Measurements from ENCODE around the gene CCDC27.
"Not testable (repeated sequence)": the region's sequence is repeated elsewhere in the genome, so short reads cannot be mapped to it uniquely, and the experiment has no call there.

Gene CCDC27

DNA sequence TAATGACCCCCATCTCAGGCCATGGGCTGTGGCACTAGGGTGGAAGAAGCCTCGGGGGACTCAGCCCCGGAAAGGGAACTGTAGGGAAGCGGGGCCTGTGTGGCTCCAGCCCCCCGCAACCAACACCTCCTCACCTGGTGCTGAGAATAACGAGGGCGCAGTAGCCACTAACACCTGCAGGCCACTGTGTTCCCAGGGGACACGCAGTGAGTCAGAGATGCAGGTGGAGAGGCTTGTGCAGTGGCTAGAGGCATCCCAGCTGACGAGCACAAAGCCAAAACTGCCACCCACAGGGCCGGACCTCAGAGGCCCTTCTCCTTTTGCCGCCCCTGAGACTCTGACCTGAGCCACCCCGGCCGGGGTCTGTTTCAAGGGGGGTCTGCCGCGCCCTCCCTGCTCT is 33.5 kb upstream of the CCDC27 start:
- FAIRE-seq, result no peak

DNA sequence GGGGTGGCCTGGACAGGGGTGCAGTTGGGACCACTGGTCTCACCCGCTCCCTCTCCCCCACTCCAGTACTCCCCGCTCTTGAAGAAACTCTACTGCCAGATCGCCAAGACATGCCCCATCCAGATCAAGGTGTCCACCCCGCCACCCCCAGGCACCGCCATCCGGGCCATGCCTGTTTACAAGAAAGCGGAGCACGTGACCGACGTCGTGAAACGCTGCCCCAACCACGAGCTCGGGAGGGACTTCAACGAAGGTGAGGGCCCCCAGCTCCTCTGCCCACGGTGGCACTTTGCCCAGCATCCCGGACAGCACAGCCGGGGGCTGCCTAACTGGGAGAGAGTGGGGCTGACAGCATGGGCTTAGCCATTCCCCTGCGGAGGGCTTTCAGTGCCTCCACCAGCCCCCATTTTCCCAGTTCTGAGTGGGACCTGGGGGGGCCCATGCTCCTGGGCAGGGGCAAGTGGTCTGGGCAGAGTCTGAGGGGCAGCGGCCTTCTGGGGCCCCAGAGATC is 30.2 kb upstream of the CCDC27 start:
- no peak for FAIRE-seq

DNA sequence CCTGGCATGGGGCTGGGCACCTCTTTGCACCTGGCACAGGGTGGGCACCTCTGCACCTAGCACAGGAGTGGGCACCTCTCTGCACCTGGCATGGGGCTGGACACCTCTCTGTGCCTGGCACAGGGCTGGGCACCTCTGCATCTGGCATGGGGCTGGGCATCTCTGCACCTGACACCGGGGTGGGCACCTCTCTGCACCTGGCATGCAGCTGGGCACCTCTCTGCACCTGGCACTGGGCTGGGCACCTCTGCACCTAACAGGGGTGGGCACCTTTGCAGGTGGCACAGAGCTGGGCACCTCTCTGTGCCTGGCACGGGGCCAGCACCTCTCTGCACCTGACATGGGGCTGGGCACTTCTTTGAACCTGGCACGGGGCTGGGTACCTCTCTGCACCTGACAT is 29.4 kb upstream of the CCDC27 start:
- FAIRE-seq, result no peak

DNA sequence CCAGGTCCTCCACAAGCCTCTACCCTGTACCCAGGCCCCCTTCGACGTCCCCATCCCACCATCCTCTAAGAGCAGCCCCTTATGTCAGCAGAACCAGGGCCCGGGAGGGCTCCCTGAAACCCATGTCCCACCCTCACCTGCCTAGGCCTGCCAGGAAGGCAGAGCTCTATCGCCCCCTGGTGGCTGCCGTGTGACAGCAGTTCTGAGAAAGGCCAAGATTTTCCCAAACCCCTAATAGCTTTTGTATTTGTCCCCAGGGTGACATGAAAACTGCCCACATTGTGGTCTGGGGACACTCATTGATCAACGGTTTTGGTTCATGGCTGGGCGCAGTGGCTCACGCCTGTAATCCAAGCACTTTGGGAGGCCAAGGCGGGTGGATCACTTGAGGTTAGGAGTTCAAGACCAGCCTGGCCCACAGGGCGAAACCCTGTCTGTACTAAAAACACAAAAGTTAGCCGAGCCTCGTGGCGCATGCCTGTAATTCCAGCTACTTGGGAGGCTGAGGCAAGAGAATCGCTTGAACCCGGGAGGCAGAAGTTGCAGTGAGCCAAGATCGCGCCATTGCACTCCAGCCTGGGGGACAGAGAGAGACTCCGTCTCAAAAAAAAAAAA is 27.7 kb upstream of the CCDC27 start:
- FAIRE-seq, result not testable (repeated sequence)

DNA sequence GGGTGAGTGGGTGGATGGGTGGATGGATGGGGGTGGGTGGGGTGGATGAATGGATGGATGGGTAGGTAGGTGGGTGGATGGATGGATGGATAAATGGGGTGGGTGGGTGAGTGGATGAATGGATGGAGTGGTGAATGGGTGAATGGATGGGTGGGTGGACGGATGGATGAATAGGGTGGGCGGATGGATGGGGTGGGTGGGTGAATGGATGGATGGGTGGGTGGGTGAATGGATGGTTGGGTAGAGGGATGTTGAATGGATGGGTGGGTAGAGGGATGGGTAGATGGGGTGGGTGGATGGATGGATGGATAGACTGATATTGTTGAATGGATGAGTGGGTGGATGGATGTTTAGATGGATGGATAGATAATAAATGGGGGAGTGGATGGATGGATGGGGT is 26.9 kb upstream of the CCDC27 start:
- FAIRE-seq, result no peak

DNA sequence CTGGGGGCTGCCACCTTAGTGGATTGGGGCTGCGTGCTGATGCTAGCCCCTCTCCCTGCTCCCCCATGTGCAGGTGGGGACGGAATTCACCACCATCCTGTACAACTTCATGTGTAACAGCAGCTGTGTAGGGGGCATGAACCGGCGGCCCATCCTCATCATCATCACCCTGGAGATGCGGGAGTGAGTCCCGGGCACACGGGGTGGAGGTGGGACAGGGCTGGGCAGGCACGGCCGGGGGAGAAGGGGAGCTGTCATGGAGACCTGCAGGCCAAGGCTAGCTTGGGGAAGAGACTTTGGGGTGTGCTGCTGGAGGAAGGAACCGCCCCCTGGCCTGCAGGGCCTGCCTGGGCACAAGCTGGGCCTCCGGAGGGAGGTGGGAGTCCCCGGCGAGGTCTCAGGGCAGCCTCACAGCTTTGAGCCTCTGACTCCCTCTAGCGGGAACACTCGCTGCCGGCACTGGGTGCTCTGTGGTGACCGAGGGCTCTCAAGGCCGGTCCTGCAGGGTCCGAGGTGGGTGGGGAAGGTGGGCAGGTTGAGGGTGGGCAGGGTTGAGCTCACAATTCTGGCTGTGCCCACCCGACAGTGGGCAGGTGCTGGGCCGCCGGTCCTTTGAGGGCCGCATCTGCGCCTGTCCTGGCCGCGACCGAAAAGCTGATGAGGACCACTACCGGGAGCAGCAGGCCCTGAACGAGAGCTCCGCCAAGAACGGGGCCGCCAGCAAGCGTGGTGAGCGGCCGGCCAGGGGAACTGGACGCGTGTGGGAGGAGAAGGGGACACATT is 25.0 kb upstream of the CCDC27 start:
- FAIRE-seq, result no peak

DNA sequence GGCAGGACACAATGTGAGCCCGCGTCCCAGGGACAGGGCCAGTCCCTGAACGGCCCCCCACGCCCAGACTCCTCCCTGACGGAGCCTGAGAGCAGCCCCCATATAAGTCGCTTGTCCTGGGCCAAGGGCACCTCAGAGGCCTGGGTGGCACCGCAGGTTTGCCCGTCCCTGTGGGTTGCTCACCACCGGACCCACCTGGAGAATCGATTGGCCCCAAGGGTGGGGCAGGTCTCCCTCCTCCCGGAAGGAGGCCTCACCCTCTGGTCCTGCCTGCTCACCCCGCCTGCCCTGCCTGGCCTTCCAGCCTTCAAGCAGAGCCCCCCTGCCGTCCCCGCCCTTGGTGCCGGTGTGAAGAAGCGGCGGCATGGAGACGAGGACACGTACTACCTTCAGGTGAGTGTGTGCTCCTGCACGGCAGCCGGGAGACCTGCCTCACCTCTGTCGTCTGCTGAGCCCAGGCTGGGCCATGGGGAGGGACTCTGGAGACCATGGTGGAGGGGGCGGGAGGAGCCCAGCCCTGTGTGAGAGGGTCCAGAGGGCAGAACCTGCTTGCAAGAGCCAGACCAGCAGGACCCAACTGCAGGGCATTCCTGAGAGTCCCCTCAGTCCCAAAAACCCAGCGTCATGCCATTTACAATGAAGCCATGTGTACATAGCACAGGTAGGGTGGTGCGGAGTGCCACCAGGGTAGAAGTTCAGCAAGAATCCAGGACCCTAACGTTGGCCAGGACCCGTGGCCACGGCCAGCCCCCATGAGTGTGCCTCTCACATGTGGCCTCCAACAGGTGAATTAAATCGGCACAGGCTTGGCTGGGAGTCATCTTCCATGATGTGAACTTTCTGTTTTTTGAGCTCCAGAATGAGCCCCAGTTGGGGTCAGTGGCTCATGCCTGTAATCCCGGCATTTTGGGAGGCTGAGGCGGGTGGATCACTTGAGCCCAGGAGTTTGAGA is 24.1 kb upstream of the CCDC27 start:
- FAIRE-seq, result no peak

DNA sequence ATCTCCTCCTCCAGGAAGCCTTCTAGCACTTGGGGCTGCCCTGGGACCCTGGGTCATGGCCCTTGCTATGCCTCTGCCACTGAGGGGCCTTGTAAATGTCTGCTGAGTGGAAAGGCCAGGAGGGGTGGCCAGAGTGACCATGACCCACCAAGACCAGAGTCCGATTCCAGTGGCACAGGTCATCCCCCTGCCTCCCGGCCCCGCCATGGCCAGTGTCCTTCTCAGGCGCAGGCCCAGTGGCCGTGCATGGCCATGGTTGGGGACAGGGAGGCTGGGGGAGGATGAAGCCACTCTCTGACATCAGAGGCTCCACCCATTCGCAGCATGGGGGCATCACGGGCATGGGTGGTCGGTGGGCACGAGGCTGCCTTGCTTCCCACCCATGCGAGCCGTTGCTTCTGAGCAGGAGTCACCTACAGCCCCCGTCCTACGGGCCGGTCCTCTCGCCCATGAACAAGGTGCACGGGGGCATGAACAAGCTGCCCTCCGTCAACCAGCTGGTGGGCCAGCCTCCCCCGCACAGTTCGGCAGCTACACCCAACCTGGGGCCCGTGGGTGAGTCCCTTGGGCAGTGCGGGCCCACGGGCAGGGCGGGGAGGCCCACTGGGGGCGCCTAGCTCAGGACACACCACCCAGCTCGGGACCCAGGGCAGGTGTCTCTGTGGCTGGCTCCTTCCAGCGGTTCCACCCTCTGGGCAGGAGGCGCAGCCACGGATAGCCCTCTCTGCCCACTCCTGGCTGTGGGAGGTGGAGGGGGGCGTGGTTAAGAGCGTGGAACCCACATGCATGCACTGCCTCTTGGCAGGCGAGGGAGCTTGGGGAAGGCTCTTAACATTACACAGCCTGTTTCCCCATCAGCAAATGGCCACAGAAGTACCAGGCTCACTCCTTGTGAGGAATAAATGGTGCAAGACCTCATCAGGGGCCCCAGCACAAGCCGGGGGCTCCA is 22.4 kb upstream of the CCDC27 start:
- FAIRE-seq, result no peak

DNA sequence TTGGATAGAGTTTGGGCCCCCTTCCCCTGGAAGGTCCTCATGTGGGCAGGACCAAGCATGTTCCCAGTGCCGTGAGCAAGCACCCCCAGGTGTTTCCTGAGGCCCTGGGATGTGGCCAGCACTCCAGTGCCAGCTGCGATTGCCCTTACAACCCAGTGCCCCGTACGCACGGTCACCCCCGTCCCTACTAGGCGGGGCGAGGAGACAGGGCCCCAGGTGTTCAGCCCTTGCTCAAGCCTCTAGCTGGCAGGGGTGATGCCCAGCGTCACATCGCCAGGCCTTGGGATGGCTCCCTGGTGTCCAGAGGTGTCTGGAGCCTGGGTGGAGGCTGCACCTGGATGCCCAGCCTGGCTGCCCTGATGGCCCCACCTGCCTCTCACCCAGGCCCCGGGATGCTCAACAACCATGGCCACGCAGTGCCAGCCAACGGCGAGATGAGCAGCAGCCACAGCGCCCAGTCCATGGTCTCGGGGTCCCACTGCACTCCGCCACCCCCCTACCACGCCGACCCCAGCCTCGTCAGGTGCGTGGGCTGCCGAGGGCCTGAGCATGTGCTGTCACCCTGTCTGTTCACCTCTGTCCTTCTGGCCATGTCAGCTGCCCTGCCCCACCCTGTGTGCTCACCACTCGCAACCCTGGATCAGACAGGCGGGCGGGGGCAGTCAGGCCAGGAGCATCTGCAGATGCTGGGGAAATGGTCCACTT is 21.6 kb upstream of the CCDC27 start:
- FAIRE-seq, result no peak

DNA sequence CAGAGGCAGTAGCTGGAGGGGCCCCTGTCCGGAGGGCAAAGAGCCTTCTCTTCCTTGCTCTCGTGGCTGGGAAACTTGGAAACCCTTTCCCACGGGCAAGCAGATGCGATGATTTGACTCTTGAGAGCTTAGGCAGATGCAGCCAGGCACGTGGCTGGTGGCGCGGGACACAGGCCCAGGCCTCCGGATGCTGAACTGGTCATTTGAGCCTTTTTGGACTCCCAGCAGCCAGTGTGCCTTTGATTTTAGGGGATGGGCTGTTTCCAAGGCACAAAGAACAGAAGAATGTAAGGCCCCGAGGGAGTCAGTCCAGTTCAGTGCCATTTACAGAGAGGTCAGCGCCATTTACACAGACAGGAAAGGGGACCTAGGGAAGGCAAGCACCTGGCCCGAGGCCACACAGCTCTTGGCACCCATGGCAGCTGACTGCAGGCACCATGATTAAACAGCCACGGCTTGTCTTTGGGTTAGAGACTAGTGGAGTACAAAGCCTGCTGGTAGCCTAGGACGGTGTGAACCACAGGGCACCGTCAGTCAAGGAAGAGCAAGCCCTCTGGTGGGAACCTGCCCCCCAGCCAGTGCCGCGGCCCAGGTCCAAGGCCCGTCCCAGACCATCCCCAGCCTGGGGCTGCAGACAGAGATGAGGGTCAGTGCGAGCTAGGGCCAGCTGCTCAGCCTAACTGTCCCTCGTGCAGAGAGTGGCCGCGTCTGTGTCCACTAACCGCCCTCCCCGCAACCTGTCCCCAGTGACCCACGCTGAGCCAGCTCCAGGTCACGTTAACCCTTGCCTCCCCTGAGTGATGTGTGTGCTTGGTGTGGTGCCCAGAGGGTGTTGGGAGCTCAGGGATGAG is 20.4 kb upstream of the CCDC27 start:
- FAIRE-seq, result no peak

DNA sequence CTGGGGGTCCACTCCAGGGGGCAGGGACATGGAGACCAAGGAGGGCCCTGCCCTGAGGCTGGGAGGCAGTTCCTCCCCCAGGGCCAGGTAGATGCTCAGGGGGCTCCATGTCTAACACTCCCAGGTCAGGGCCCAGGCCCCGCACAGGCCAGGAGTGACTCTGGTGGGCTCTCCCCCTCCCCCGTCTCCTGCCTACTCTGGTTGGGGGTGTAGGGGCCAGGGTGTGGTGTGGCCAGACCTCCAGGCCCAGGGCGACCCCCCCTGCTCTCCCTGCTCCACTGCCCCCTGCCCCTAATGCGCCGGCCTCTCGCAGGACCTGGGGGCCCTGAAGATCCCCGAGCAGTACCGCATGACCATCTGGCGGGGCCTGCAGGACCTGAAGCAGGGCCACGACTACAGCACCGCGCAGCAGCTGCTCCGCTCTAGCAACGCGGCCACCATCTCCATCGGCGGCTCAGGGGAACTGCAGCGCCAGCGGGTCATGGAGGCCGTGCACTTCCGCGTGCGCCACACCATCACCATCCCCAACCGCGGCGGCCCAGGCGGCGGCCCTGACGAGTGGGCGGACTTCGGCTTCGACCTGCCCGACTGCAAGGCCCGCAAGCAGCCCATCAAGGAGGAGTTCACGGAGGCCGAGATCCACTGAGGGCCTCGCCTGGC is 19.7 kb upstream of the CCDC27 start:
- FAIRE-seq, result no peak

DNA sequence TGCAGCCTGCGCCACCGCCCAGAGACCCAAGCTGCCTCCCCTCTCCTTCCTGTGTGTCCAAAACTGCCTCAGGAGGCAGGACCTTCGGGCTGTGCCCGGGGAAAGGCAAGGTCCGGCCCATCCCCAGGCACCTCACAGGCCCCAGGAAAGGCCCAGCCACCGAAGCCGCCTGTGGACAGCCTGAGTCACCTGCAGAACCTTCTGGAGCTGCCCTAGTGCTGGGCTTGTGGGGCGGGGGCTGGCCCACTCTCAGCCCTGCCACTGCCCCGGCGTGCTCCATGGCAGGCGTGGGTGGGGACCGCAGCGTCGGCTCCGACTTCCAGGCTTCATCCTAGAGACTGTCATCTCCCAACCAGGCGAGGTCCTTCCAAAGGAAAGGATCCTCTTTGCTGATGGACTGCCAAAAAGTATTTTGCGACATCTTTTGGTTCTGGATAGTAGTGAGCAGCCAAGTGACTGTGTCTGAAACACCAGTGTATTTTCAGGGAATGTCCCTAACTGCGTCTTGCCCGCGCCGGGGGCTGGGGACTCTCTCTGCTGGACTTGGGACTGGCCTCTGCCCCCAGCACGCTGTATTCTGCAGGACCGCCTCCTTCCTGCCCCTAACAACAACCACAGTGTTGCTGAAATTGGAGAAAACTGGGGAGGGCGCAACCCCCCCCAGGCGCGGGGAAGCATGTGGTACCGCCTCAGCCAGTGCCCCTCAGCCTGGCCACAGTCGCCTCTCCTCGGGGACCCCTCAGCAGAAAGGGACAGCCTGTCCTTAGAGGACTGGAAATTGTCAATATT is 19.0 kb upstream of the CCDC27 start:
- no peak for FAIRE-seq

DNA sequence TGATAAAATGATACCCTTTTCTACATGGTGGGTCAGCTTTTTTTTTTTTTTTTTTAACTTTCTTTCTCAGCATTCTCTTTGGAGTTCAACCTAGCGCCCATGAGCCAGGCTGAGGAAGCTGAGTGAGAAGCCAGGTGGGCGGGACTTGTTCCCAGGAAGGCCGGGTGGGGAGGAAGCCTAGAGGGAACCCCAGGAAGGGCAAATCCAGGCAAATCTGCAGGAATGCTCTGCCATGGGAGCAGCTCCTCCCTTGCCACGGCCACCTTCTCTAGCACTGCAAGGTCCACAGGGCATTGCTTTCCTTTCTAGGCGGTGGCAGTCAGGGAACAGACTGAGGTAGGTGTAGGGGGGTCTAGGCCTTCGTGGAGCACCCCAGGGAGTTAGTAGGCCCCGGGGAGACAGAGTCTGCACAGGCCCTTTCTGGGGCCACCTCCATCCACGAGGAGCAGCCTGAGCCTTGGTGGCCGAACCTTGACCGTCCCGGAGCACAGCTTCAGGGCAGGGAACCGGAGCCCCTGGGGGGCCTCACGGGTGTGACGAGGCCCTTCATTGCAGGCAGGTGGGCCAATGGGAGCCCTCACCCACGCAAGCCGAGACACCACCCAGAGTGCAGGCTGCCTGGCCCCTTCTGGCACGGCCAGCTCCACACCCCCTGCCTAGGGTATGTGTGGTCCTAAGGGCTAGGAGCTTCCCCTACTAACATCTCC is 18.2 kb upstream of the CCDC27 start:
- no peak for FAIRE-seq

DNA sequence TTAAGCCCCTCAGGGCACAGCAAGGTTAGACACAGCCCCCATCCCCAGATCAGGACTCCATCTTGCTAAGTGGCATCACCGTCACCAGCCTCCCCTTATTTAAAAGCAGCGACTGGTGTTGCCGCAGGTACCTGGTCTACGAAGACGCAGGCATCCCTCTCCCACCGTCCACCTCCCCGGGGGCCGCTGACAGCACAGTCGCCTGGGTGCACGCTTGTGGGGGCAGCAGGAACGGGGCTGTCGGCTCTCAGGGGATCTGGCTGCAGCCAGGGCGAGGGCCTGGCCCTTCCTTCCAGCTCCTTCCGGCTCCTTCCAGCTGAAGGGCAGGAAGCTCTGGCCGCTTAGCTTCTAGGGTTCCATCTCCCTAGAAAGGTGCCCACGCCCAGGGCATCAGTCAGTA is 17.6 kb upstream of the CCDC27 start:
- no peak for FAIRE-seq

DNA sequence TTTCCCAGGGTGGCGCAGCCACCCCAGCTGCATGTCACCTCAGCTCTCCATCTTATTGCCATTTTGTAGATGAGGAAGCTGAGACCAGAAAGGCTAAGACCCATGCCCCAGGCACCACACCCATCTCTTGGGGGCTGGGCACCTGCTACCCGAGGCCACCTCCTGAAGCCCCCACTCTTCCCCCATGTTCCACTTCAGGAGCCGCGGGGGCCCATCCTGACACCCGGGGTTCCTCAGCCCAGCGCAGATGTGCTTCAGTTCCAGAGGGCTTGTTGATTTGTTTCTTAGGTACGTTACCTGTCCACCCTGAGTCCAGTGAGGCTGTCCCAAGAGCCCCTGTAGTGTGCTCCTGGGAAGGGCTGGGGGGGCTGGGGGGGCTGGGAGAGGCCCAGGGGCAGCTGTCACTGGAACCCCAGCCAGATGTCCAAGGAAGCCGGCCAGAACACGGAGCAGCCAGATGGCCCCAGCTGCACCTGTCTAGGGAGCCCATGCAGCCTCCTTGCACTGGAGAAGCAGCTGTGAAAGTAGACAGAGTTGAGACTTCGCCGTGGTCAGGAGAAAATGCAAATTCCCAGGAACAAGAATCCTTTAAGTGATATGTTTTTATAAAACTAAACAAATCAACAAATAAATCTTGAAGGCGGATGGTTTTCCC is 17.1 kb upstream of the CCDC27 start:
- no peak for FAIRE-seq

DNA sequence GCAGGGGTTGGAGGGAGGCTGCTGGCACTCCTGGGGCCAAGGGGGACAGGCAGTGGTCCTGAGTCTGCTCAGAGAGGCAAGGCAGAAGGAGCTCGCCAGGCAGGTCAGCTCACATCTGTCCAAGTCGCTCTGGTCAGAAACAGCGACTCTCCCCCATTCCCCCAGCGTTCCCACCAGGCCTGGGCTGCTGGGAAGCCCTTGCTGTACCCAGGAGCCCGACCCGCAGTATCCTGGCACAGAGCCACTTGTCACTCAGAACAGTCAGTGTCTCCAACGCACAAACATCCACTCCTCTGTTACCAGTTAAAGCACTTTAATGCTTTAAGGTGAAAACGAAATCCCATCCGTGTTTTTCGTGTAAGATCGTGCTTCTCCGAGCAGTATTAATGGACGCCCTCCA is 16.6 kb upstream of the CCDC27 start:
- FAIRE-seq, result no peak

DNA sequence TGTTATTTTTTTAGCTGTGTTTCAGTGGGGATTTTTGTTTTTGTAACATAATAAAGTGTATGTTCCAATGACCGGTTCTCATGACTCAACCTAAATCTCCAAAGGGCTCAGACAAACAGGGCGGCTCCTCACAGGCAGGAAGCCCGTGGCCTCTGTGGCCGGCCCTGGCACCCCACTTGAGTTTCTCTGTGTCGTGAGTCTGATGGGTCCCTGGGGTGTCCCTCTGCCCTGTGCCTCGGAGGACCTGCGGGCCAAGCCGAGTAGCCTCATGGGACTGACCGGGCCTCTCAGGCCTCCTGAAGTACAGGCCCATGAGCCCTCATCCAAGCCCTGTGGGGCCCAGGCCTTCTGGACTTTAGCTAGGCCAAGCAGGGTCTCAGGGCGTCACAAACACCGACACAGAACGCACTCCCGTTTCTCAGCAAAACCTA is 16.1 kb upstream of the CCDC27 start:
- FAIRE-seq, result no peak

DNA sequence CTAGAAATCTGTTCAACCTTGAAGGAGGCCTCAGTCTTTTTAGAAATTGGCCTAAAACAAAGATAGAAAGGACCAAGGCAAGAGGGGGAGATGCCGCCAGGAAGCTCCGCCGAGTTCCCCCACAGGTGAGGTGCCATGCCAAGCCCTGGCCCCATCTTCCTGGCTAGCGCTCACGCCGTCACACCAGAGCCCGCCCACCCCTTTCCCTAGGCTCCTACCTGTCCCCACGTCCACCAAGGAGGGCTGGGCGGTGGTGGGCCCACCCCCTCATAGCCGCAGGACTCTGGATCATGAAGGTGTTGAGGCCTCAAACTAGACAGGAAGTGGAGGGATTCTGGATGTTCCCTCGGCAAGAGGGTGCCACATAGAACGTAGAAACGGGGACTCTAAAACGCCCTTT is 15.5 kb upstream of the CCDC27 start:
- no peak for FAIRE-seq

All from endometrium (tissue), 2 donors.